NCI-H774 (cell line): ENCODE measurements around the gene CNTFR.
"Not testable (repeated sequence)": the region's sequence is repeated elsewhere in the genome, so short reads cannot be mapped to it uniquely, and the experiment has no call there.

Experiments used
- DNase-seq: peaks from one replicate; lab custom pipeline; 2025; lab: John Stamatoyannopoulos, UW

Gene CNTFR, protein sequence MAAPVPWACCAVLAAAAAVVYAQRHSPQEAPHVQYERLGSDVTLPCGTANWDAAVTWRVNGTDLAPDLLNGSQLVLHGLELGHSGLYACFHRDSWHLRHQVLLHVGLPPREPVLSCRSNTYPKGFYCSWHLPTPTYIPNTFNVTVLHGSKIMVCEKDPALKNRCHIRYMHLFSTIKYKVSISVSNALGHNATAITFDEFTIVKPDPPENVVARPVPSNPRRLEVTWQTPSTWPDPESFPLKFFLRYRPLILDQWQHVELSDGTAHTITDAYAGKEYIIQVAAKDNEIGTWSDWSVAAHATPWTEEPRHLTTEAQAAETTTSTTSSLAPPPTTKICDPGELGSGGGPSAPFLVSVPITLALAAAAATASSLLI

DNA sequence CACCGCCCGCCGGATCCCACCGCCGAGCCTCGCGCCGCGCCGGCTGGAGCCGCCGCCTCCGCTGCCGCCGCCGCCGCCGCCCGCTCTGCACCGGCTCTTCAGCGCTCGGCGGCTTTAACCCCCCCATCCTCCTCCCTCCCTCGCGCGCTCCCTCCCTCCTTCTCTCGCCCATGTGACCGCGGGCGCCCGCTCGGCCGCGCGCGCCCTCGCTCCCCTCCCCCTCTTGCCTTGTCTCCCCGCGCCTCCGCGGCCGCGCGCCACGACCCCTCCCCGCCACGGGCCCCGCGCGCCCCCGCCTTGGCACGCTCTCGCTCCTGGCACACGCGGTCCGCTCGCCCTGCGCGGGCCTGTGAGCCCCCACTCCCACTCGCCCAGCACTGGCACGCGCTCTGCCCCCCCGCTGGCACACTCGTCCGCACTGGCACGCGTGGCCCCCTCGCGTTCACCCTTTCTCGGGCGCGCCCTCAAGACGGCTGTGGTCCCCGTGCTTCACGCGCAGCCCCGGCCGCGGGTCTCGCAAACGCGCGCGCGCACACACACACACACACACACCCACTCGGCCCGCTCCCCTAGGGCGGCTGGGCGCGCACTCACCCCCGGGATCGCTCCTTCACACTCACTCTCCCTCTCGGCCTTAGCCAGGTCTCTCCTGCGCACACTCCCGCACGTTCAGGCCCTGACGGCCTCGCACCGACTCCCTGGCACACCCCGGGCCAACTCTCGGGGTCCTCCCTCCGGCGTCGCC lies at the start of gene CNTFR:
TSS of gene CNTFR (minus strand) at position 89 of the 745 bp plus-strand sequence. CDS start 20,743 bp downstream, outside the sequence.
- DNase-seq = no peak

DNA sequence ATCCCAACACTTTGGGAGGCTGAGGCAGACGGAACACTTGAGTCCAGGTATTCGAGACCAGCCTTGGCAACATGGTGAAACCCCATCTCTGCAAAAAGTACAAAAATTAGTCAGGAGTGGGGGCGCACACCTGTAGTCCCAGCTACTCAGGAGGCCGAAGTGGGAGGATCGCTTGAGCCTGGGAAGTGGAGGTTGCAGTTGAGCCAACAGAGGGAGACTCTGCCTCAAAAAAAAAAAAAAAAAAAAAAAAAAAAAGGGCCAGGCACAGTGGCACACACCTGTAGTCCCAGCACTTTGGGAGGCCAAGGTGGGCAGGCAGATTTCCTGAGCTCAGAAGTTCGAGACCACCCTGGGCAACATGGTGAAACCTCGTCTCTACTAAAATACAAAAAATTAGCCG lies 49.8 kb upstream of the CNTFR start:
- not testable (repeated sequence) for DNase-seq

DNA sequence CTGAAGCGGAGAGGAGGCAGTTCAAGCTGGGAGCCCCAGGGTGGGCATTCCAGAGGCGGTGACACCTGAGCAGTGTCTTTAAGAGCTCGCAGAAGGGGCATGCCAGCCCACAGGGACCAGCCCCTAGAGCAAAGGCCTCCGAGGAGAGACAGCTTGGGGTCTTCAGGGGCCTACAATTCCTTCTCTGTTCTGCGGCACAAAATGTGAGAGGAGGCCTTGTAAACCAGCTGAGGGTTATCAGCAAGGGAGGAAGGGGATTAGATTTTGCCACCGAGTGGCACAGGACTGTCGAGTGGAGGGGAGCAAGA lies 48.6 kb upstream of the CNTFR start:
- no peak for DNase-seq

DNA sequence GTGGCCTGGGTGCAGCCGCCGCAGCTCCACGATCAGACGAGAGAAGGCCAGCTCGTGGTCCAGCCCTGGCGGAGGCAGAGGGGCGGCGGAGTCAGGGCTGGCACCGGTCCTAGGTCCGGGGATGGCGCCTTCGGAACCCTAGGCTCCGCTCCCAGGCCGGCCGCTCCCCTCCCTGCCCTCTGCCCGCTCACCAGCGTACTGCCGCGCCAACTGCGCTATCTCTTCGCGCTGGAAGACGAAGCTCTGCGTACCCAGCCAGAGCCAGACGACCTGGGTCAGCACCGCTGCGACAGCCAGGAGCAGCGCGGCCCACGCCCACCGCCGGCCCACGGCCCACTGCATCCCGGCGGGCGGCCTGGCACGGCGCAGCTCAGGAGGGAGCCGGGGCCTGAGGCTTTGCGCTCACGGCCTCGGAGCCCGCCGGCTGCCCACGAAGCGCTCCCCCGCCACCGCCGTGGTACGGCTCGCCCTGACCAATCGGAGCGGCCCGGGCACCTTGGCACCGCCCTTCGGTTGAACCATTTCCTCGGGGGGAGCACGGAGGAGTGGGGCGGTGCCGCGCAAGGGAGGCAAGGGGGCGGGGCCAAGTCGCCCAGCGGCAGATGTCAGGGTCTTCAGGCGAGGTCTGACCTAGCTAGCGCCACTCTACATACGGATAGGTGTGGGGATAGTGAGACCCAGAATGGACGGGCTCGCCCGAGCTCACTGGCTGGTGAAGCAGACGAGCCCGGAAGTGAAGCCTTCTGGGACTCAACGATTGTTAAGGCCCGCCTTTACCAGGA lies 48.0 kb upstream of the CNTFR start, which contains the start of gene SIGMAR1:
TSS of gene SIGMAR1 (minus strand) at position 432 of the 782 bp plus-strand sequence. CDS start at position 342, 90 bp downstream.
- DNase-seq = peak; percentile 92

DNA sequence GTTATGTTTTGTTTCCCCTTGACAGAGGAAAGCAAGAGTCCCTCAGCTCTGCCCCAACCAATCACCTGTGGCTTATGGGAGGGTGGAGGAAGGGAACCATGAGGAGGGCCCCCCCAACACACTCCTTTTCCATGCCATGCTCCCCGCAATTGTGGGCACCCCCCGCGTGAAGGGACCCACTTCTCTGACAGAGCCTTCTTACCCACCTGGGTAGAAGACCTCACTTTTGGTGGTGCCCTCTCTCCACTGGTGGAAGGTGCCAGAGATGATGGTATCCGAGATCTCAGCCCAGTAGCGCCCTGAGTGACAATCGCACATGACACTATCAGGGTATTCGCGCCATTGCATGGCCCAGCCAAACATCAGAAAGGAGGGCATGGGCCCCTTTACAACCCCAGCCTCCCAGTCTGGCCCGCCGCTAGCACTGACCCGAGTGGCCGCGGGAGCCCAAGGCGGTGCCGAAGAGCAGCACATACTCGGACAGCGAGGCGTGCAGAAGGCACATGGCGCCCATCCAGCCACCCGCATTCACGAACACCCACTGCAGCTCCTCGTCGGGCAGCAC lies 47.3 kb upstream of the CNTFR start:
- DNase-seq = no peak

DNA sequence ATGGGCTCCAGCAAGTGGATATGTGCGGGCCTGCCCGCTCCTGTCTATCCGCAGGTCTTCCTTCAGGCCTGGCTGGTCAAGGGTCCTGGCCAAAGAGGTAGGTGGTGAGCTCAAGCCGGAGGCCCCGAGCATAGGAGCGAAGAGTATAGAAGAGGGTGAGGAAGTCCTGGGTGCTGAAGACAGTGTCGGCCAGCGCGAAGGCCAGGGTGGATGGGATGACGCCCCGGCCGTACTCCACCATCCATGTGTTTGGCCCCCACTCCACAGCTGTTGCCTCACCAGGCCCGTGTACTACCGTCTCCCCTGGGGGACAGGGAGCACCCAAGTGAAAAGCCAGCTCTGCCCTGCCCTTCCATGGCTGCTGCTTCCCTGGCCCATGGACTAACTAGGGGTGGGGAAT lies 46.0 kb upstream of the CNTFR start:
- no peak for DNase-seq

DNA sequence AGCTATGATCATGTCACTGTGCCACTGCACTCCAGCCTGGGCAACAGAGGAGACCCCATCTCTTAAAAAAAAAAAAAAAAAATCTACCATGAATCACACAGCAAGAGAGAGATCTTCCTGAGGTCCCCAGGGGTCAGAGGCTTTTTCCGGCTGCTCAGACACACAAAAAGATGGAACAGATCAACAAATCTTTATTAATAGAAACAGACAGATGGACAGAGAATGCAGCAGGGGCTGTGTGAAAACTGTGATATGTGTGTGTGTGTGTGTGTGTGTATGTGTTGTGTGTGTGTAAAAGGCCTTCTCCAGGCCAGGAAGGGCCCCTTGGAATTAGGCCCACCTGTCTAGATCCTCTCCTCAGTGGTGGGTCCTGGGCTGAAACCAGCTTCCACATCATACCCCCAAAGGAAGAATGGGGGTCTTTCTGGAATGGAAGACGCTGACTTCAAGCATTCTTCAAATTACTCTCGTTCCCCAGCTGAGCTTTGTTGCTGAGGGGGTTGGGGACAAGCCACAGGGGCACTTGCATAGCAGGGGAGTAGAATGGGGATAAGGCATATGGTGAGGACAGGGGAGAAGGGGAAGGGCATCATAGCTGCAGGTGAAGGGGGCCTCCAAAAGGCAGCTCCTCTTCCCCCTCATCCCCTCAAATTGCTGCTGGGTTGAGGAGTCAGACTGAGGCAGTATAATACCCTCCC lies 45.2 kb upstream of the CNTFR start:
- no peak for DNase-seq

DNA sequence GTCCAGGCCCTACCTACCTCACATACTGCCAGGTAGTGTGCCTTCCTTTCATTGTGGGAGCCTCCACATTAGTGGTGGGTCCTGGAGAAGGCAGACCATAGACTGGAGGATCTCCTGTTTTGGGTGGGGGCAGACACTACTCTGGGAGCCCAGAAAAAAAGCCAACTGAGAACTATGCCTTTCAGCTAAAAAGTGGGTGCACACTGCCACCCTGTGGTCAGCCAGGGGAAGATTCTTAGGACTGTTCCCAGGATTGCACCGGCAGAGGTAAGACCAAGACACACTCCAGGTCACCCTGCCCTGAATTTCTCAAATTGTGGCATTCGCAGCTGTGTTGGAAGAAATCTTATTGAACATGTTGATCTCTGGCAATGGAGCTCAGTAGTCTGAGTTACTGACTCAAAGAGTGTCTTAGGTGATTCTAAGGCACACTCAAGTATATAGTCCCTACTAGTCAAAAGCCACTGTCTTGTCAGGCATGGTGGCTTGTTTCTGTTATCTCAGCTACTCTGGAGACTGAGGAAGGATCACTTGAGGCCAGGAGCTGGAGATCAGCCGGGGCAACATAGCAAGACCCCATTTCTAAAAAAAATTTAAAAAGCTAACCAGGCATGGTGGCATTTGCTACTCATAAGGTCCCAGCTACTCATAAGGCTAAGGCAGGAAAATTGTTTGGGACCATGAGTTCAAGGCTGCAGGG lies 44.5 kb upstream of the CNTFR start:
- DNase-seq = peak; percentile 22

DNA sequence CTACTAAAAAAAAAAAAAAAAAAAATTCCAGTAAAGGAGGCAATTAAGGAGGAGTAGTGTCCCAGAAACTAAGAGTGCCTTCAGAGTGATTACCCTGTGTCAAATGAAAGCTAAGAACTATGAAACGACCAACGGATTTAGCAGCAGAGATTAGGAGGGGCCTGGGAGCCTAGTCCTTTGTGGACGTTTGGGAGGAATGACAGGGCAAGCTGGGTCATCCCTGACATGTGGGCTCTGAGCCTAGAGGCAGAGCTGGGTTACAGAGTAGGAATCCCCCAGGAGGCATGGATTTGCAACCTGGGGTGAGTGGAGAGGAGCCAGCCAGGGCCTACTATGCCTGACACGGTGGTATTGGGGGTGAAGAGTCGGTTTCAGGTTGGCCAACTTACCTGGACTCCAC lies 43.6 kb upstream of the CNTFR start:
- DNase-seq = no peak

DNA sequence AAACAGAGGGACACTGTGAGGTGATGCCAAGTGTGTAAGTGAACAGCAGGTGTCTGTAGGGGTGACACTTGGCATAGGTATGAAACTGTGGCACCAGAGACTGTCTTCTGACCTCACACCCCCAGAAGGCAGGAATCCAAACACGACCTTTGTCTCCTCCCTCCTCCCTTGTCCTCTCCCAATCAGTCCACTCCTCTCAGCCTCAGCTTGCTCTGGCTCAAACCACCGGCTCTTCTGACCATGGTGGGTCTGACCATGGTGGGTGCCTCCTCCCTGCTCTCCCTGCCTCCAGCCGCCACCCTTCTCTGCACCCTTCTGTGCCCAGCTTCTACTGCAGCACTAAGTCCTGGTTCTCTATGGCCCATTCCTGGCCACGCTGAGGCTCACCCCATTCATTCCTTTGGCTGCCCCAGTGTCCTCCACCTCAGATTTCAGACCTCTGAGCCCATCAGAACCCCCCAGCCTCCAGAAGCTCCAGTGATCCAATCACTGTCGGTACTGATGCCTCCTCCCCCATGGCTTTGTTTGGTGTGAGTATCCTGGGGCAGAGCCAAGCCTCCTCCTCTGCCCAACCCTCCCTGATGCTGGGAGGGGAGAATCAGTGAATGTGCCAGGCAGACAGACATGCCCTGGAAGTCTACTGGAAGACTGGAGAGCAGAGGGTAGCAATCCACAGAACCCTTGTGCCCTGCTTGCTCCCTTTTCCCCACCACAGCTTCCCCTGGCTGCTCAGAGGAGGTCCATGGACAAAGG lies 41.1 kb upstream of the CNTFR start:
- DNase-seq = no peak

DNA sequence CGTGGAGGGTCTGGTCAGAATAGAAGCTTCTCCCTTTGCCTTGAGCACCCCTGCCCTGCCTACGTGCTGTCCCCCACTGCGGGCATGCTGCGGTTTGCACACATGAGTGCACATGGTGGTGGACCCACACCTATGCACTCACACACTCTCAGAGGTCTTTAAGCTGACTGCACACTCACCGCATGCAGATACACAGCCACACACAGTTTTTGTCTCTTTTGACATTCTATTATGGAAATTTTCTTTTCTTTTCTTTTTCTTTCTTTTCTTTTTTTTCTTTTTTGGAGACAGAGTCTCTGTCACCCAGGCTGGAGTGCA lies 39.9 kb upstream of the CNTFR start:
- no peak for DNase-seq

DNA sequence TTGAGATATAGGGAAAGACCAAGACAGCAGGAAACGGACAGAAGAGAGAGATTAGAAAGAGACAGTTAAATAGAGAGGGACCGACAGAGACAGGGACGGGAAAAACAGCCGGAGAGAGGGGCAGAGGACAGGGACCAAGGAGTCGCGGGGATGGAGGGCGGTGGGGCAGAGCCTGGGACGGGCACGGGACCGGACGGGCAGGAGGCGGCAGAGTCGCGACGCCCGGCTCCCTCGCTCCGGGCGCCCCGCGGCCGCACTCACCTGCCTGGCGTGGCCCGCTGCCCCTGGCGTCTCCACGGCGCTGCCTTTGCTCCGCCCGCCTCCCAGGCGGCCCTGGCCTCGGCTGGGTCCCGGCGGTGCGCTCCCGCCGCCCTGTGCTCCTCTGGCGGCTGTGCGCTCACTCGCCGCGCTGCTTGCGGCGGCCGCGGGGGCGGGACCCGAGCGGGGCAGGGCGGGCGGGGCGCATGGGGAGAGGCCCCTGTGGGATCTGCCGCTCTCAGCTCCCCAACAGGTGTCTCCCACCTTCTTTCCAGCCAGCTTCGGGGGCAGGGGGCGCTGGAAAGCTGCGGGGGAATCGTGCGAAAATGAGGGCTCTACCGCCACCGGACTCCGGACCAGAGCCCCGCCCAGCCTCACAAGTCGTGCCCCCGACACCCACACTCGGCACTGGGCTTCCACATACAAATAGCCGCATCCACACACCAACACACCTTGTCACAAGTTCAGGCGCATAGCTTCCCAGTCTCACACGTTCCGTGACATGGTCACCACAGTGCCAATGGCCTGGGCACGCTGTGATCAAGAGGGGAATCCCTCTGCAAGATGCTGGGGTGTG lies 39.3 kb upstream of the CNTFR start, which contains the start of gene ARID3C:
TSS of gene ARID3C (minus strand) at position 411 of the 835 bp plus-strand sequence. CDS start 1,052 bp downstream, outside the sequence.
- DNase-seq = peak; percentile 10

DNA sequence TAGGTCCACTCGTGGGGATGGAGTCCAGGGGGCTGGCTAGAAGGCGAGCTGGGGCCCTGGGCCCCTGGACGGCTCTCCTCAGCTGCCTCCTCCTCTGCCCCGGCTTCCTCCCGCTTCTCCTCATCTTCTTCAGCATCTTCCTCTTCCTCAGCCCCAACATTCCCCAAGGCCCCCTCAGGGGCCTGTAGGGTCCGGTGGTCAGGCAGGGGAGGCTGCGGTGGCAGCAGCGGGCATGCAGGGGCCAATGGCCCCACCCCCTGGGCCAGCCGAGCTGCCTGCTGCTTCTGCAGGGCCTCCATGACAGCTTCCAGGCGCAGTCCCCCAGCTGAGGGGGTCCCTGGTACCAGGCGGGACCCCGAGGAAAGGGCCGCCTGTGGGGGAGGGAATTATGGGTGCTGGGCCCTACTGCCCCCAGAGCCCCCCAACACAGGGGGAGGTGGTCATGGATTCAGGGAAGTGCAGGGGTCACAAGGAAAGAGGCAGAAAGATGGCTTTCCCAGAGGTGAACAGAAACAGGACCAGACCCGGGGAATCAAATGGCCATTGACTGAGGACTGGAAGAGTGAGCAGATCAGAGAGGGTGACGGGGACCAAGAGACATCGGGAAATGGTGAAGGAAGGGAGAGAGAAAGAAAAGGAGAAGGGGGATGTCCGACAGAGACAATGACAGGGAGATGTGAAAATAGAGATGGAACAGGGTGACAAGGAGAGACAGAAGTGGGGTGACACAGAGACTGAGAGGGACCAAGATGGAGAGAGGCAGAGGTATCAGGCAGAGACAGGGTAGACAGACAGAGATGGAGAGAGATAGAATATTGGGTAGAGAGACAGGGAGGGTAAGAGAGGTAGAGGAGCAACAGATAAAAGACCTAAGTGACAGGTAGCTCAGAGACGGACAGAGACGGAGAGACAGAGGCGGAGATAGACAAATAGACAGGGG lies 38.5 kb upstream of the CNTFR start:
- no peak for DNase-seq

DNA sequence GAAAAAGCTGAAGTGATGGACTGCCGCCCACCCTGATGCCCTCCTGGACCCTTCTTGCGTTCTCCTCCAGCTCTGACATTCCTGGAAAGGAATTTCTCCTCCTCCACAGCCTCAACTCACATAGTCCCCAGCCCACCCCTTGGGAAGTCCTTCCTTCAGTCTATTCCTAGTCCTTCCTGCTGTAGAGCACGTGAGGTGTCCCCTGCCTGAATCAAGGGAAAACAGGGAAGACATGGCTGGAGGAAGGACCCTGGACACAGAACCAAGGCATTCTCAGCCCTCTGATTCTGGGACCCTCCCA lies 35.6 kb upstream of the CNTFR start:
- no peak for DNase-seq

DNA sequence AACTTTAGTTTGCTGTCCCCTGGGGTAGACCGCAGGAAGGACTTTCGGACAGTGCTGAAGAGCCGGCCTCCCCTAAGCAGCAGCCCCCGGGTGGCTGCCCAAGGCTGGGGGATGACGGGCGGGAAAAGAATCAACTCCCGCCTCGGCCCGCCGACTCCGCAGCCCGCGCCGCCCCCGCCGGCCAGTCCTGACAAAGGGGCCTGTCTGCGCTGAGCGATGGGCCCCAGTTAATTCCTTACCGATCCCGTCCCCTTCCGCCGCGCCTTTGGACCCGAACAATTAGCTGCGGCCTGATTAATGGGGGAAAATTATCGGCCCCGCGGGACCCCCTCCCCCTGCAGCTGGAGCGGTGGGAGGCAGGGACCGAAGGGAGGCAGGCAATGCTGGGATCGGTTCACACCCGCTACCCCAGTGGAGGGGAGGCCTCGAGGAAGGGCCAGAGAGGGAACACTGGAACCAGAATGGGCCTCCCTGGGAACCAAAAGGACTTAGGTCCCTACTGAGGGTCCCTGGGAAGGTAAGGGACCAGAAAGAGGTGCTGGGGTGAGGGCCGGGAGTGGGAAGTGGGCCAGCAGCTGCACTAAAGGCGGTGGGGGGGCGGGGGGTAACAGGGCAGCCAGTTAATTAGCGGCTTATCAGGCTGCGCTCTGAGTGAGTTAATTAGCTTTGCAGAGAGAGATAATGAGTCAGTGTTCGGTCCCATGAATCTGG lies 35.1 kb upstream of the CNTFR start:
- no peak for DNase-seq

DNA sequence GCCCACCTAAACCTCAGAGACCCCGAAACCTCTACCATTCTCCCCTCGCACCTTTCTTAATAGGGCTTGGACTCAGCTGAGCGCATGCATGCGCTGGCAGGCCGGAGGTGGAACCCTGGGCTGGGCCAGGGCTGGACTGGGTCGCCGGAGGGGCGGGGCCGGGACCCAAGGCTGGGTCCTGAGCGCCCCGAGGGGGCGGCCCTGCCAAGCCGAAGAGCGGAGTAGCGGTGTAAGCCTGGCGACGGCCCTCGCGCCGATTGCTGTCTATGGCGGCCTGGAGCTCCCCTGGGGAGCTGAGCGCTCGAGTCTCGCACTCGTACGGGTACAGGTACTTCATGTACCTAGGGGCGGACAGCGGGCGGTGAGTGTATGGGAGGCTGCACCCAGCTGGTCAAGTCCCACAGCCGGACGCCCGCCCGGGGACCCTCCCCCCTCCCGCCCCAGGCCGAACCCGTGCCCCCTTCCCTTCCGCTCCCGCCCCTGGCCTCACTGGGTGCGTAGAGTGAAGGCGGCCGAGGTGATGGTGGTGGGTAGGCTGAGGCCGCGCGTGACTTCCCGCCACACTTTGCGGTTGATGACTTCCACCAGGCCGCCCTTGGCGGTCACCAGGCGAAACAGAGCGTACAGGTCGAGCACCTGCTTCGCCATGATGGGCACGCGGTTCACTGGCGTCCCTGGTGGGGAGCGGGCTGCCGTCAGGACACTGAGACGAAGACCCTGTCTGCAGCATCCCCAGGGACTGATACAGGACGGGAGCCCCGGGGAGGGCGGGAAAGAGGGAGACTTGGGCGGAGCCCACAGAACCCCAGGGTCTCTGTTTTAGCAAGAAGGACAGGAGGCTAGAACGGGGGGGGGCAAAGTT lies 34.1 kb upstream of the CNTFR start:
- DNase-seq = no peak
